HG03280 (cell line): Measurements from ENCODE around the gene RNF13.
"Not testable (repeated sequence)": the region's sequence is repeated elsewhere in the genome, so short reads cannot be mapped to it uniquely, and the experiment has no call there.

Experiments
- ATAC-seq: cut with Tn5 transposase; IDR thresholded peaks from one replicate; pipeline ENCODE4 v1.9.1; 2021; ENCODE audit warnings: mild to moderate bottlenecking, moderate library complexity; ENCODE audit not compliant: unreplicated experiment

RNF13 gene

GRCh38 chr3:149983053-149983452 lies 170.0 kb downstream of the RNF13 start:
- not testable (repeated sequence) for ATAC-seq

GRCh38 chr3:149983628-149984027 lies 170.6 kb downstream of the RNF13 start:
- no peak for ATAC-seq

GRCh38 chr3:149989307-149989706 lies 176.3 kb downstream of the RNF13 start:
- no peak for ATAC-seq

- no peak for ATAC-seq
Measured at GRCh38 chr3:149990423-149990948, 177.5 kb downstream of the RNF13 start.

- ATAC-seq, result no peak
Measured at GRCh38 chr3:149992416-149993058, 179.5 kb downstream of the RNF13 start.

GRCh38 chr3:149998946-149999345 lies 185.9 kb downstream of the RNF13 start:
- no peak for ATAC-seq

- no peak for ATAC-seq
Measured at GRCh38 chr3:149999421-149999820, 186.4 kb downstream of the RNF13 start.

- no peak for ATAC-seq
Measured at GRCh38 chr3:150000641-150001040, 187.6 kb downstream of the RNF13 start.

- ATAC-seq, result no peak
Measured at GRCh38 chr3:150005243-150006112, 192.5 kb downstream of the RNF13 start.

- ATAC-seq, result no peak
Measured at GRCh38 chr3:150006794-150007193, 193.8 kb downstream of the RNF13 start.
